HCT116 (cell line): ENCODE measurements around the gene UNK. TPM values are rescaled to one million over a fixed set of nuclear protein-coding genes. Genes with fewer than 3 reads are reported as not detected.

Experiments used
- ATAC-seq: fragments of 200-7000 bp; cut with Tn5 transposase; 2 replicates; pipeline ENCODE4 v1.9.1; 2020; ENCODE audit warnings: mild to moderate bottlenecking, moderate library complexity
- BruUV-seq: library from RNA; stranded (reverse); fragments of 400-500 nt; replicated peaks from 2 replicates; lab custom pipeline; 2021; lab: Mats Ljungman, UMichigan
- CTCF ChIA-PET: fragments of 300-600 bp; sonication (Branson Sonifier 250); formaldehyde crosslinking; loops from one replicate; lab custom pipeline; 2021; ENCODE audit warnings: antibody characterized with exemption; lab: Charles Lee
- POLR2A ChIA-PET: fragments of 300-600, 350-600 bp; sonication (Branson Sonifier 250); formaldehyde crosslinking; loops from one replicate; lab custom pipeline; 2021; ENCODE audit warnings: antibody characterized with exemption; lab: Charles Lee
- RAD21 ChIA-PET, 2 experiments: fragments of 300-600 bp; sonication (Branson Sonifier 250); formaldehyde crosslinking; loops; one replicate each; lab custom pipeline; 2023; ENCODE audit warnings: low total read pairs in 2 of 2; ENCODE audit not compliant: uncharacterized antibody in 2 of 2, unreplicated experiment in 2 of 2, low non-redundant PET in 1 of 2; lab: Charles Lee
- DNase-seq: peaks from one replicate; pipeline ENCODE4 v3.0.0-alpha.2; 2010; ENCODE audit warnings: low read depth, low spot score
- H2AFZ ChIP-seq: fragments of 200-600 bp; shearing (Covaris generic), sonication (generic); 2 replicates; pipeline ENCODE4 v1.6.1; 2017; ENCODE audit warnings: low read depth, mixed run types, mixed read lengths, antibody characterized with exemption, low read length; ENCODE audit not compliant: poor library complexity, severe bottlenecking
- H3K27ac ChIP-seq: 2 replicates; pipeline ENCODE4 v1.5.1; 2012; ENCODE audit warnings: low read depth, low read length
- H3K27me3 ChIP-seq: fragments of 200-600 bp; sonication (generic); 2 replicates; pipeline ENCODE4 v1.6.1; 2016; ENCODE audit warnings: mixed run types, low read length, mixed read lengths; ENCODE audit not compliant: insufficient read depth
- H3K36me3 ChIP-seq, 2 experiments: fragments of 200-500 bp in 1 of 2; fragments of 200-600 bp in 1 of 2; sonication (Bioruptor generic) in 1 of 2; sonication (generic) in 1 of 2; 2 replicates each; pipeline versions ENCODE4 v1.5.1 to v1.6.1; 2014 to 2016; ENCODE audit warnings: low read length in 2 of 2, inconsistent platforms in 1 of 2, mixed read lengths in 1 of 2, mixed run types in 1 of 2; ENCODE audit not compliant: insufficient read depth in 2 of 2, control insufficient read depth in 1 of 2
- H3K4me1 ChIP-seq, 2 experiments: fragments of 200-600 bp in 1 of 2; sonication (generic) in 1 of 2; 2 replicates each; pipeline versions ENCODE4 v1.5.1 to v1.6.1; 2012 to 2017; ENCODE audit warnings: low read length in 2 of 2, inconsistent platforms in 1 of 2, mild to moderate bottlenecking in 1 of 2, mixed read lengths in 1 of 2, mixed run types in 1 of 2, moderate library complexity in 1 of 2; ENCODE audit not compliant: insufficient read depth in 2 of 2, control insufficient read depth in 1 of 2
- H3K4me2 ChIP-seq: fragments of 200-600 bp; sonication (generic); 2 replicates; pipeline ENCODE4 v1.6.1; 2017; ENCODE audit warnings: mixed run types, low read length, mixed read lengths
- H3K4me3 ChIP-seq, 2 experiments: fragments of 200-600 bp in 1 of 2; sonication (generic) in 1 of 2; replicated peaks in 1 of 2; 2 replicates each; pipeline ENCODE4 v1.5.1; 2011 to 2016; ENCODE audit warnings: low read length in 2 of 2, control low read depth in 1 of 2, low read depth in 1 of 2, mild to moderate bottlenecking in 1 of 2, mixed read lengths in 1 of 2, mixed run types in 1 of 2
- H3K79me2 ChIP-seq: fragments of 200-600 bp; sonication (generic); 2 replicates; pipeline ENCODE4 v1.6.1; 2017; ENCODE audit warnings: mild to moderate bottlenecking, mixed run types, low read length, moderate library complexity, mixed read lengths; ENCODE audit not compliant: insufficient read depth
- H3K9ac ChIP-seq: fragments of 200-600 bp; sonication (generic); 2 replicates; pipeline ENCODE4 v1.6.1; 2016; ENCODE audit warnings: low read length, mixed read lengths
- H3K9me2 ChIP-seq: fragments of 200-600 bp; sonication (generic), shearing (Covaris generic); 2 replicates; pipeline ENCODE4 v1.6.1; 2017; ENCODE audit warnings: mixed run types, mild to moderate bottlenecking, moderate library complexity; ENCODE audit not compliant: insufficient read depth
- H3K9me3 ChIP-seq, 2 experiments: fragments of 200-500 bp in 1 of 2; fragments of 200-600 bp in 1 of 2; sonication (Bioruptor generic) in 1 of 2; sonication (generic) in 1 of 2; 2 replicates each; pipeline ENCODE4 v1.6.1; 2014 to 2017; ENCODE audit warnings: low read length in 2 of 2, mixed read lengths in 2 of 2, inconsistent platforms in 1 of 2, low read depth in 1 of 2, mild to moderate bottlenecking in 1 of 2, mixed run types in 1 of 2, moderate library complexity in 1 of 2; ENCODE audit not compliant: control insufficient read depth in 1 of 2, insufficient read depth in 1 of 2
- H4K20me1 ChIP-seq: fragments of 200-600 bp; sonication (generic), shearing (Covaris generic); 2 replicates; pipeline ENCODE4 v1.6.1; 2017; ENCODE audit warnings: mixed run types, mild to moderate bottlenecking, moderate library complexity; ENCODE audit not compliant: insufficient read depth
- ATF3 ChIP-seq: IDR thresholded peaks from 2 replicates; pipeline ENCODE4 v1.6.1; 2012
- CBX3 ChIP-seq: IDR thresholded peaks from 2 replicates; pipeline ENCODE4 v1.6.1; 2012; ENCODE audit warnings: low read depth
- CEBPB ChIP-seq: IDR thresholded peaks from 2 replicates; pipeline ENCODE4 v1.6.1; 2012; ENCODE audit warnings: low read depth
- EGR1 ChIP-seq: IDR thresholded peaks from 2 replicates; pipeline ENCODE4 v1.6.1; 2012; ENCODE audit warnings: low read depth
- ELF1 ChIP-seq: IDR thresholded peaks from 2 replicates; pipeline ENCODE4 v1.6.1; 2012; ENCODE audit warnings: low read depth, borderline replicate concordance
- EZH2 ChIP-seq: fragments of 200-600 bp; sonication (generic); IDR thresholded peaks from 2 replicates; pipeline ENCODE4 v1.6.1; 2017; ENCODE audit warnings: antibody characterized with exemption, mixed run types
- EZH2phosphoT487 ChIP-seq: fragments of 200-600 bp; IDR thresholded peaks from 2 replicates; pipeline ENCODE4 v1.6.1; 2018; ENCODE audit warnings: antibody characterized with exemption, borderline replicate concordance
- FOSL1 ChIP-seq: IDR thresholded peaks from 2 replicates; pipeline ENCODE4 v1.6.1; 2012; ENCODE audit warnings: low read depth
- JUND ChIP-seq: IDR thresholded peaks from 2 replicates; pipeline ENCODE4 v1.6.1; 2012
- POLR2AphosphoS5 ChIP-seq: IDR thresholded peaks from 2 replicates; pipeline ENCODE4 v1.6.1; 2011; ENCODE audit warnings: mild to moderate bottlenecking, low read depth, low read length, moderate library complexity
- RAD21 ChIP-seq: IDR thresholded peaks from 2 replicates; pipeline ENCODE4 v1.6.1; 2012; ENCODE audit warnings: low read depth, mild to moderate bottlenecking
- REST ChIP-seq: IDR thresholded peaks from 2 replicates; pipeline ENCODE4 v1.6.1; 2012; ENCODE audit warnings: low read depth
- SP1 ChIP-seq: IDR thresholded peaks from 2 replicates; pipeline ENCODE4 v1.6.1; 2012; ENCODE audit warnings: low read depth
- SRF ChIP-seq: IDR thresholded peaks from 2 replicates; pipeline ENCODE4 v1.6.1; 2012; ENCODE audit warnings: low read depth
- TCF7L2 ChIP-seq: IDR thresholded peaks from 2 replicates; pipeline ENCODE4 v1.7.0; 2011; ENCODE audit warnings: borderline replicate concordance, inconsistent platforms; ENCODE audit not compliant: insufficient read depth, insufficient read length; ENCODE audit errors: extremely low read depth
- YY1 ChIP-seq: IDR thresholded peaks from 2 replicates; pipeline ENCODE4 v1.6.1; 2011; ENCODE audit warnings: low read length, low read depth, moderate library complexity, mild to moderate bottlenecking; ENCODE audit not compliant: insufficient replicate concordance; ENCODE audit errors: extremely low read depth
- ZFX ChIP-seq: fragments of 450-650 bp; IDR thresholded peaks from 2 replicates; pipeline ENCODE4 v1.6.1; 2017
- ZNF274 ChIP-seq: fragments of 200-500 bp; sonication (Bioruptor generic); IDR thresholded peaks from 2 replicates; pipeline ENCODE4 v1.6.1; 2014; ENCODE audit warnings: mild to moderate bottlenecking, low read depth, low read length, inconsistent platforms
- intact Hi-C: fragments of 100-400 bp; cut with micrococcal nuclease; formaldehyde crosslinking; loops from 2 replicates; pipeline ENCODE4 v1.10.0; 2022
- total RNA-seq: library from RNA; stranded (reverse); gene quantifications from one replicate; pipeline ENCODE4 v1.2.1, GENCODE V29; 2021; ENCODE audit not compliant: unreplicated experiment
- TF ChIP-seq, protein P1 (sequence below): IDR thresholded peaks from 2 replicates; pipeline ENCODE4 v1.6.1; 2012
- TF ChIP-seq, protein P2 (sequence below), 3 experiments: fragments of 200-600 bp in 1 of 3; sonication (generic) in 1 of 3; IDR thresholded peaks in 2 of 3; conservative IDR thresholded peaks in 1 of 3; 2 replicates each; pipeline ENCODE4 v1.5.1; 2012 to 2017; ENCODE audit warnings: low read depth in 2 of 3, low read length in 2 of 3, antibody characterized with exemption in 1 of 3, borderline replicate concordance in 1 of 3, control low read depth in 1 of 3, mild to moderate bottlenecking in 1 of 3, mixed read lengths in 1 of 3, mixed run types in 1 of 3, moderate library complexity in 1 of 3; ENCODE audit not compliant: insufficient read depth in 1 of 3

Gene UNK
- total RNA-seq, 1 experiment from 2014 or later, result 40.6 TPM

GRCh38 chr17:75783803-75784472, 668 bp upstream of the UNK start:
- Histone ChIP-seq H3K4me3 (peak overlapping the region; percentile 55 to 71), H3K27me3 (no peaks in the 10 kb centered on the region), H3K4me1 (peaks cover 40 to 65% of the 10 kb centered on the region in 2 experiments), H3K4me2 (peak overlapping the region; percentile 92), H3K79me2 (peaks cover 44% of the 10 kb centered on the region), H4K20me1 (peaks cover 5% of the 10 kb centered on the region; the same call in 1 of the 2 replicates), H2AFZ (peak overlapping the region; percentile 74), H3K9ac (peak overlapping the region; percentile 97), H3K9me3 (no peaks in the 10 kb centered on the region), H3K36me3 (peaks cover 0 to 5% of the 10 kb centered on the region in 2 experiments; a peak in 1 of 4 replicates), H3K9me2 (no peaks in the 10 kb centered on the region)
- no TSS peak for BruUV-seq
- peak; percentile 3 for ATAC-seq
- no peak for DNase-seq
- CTCF ChIA-PET, result interaction anchor here (0.6 to 1.9 kb wide), 16 partner anchors 8 to 183 kb away, joined by 3 to 20 read pairs (median 6); partner anchors contain the start of genes FBF1, GALK1, ITGB4 and WBP2
- RAD21 ChIA-PET, result no interaction called here
- POLR2A ChIA-PET, result interaction anchor here (0.7 to 1.8 kb wide), 12 partner anchors 9 to 548 kb away, joined by 3 to 8 read pairs (median 4); partner anchors contain the start of genes GALK1 and WBP2
- intact Hi-C loops, result loop anchor here (2.0 kb wide), 1 partner anchor 61 kb away; the partner anchor contains the start of gene UNC13D
- no peak for TF ChIP-seq CBX3
- TF ChIP-seq, protein P1, sequence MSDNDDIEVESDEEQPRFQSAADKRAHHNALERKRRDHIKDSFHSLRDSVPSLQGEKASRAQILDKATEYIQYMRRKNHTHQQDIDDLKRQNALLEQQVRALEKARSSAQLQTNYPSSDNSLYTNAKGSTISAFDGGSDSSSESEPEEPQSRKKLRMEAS, result no peak
- no peak for TF ChIP-seq CEBPB
- TF ChIP-seq TCF7L2, result no peak
- no peak for TF ChIP-seq EZH2phosphoT487
- no peak for TF ChIP-seq EGR1
- TF ChIP-seq SRF, result no peak
- no peak for TF ChIP-seq RAD21
- TF ChIP-seq JUND, result no peak
- no peak for TF ChIP-seq FOSL1
- no peak for TF ChIP-seq POLR2AphosphoS5
- TF ChIP-seq ATF3, result no peak
- no peak for TF ChIP-seq ZNF274
- TF ChIP-seq YY1, result no peak
- TF ChIP-seq ELF1, result no peak
- TF ChIP-seq, protein P2, sequence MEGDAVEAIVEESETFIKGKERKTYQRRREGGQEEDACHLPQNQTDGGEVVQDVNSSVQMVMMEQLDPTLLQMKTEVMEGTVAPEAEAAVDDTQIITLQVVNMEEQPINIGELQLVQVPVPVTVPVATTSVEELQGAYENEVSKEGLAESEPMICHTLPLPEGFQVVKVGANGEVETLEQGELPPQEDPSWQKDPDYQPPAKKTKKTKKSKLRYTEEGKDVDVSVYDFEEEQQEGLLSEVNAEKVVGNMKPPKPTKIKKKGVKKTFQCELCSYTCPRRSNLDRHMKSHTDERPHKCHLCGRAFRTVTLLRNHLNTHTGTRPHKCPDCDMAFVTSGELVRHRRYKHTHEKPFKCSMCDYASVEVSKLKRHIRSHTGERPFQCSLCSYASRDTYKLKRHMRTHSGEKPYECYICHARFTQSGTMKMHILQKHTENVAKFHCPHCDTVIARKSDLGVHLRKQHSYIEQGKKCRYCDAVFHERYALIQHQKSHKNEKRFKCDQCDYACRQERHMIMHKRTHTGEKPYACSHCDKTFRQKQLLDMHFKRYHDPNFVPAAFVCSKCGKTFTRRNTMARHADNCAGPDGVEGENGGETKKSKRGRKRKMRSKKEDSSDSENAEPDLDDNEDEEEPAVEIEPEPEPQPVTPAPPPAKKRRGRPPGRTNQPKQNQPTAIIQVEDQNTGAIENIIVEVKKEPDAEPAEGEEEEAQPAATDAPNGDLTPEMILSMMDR (IDR thresholded peaks at IDR 0.05 in 2 of 3, conservative IDR thresholded peaks at IDR 0.05 in 1 of 3; ENCODE audit: borderline replicate concordance in 1 of 3, insufficient read depth in 1 of 3, low read depth in 2 of 3, low read length in 2 of 3), result no peak
- TF ChIP-seq REST, result no peak
- TF ChIP-seq ZFX, result no peak
- no peak for TF ChIP-seq EZH2
- no peak for TF ChIP-seq SP1
- TF ChIP-seq, all 23 proteins: peak for 0
- peak overlapping the region; percentile 99 for H3K27ac ChIP-seq
